ENCODE results near the gene KLF6. TPM values are rescaled to one million over a fixed set of nuclear protein-coding genes. Genes with fewer than 3 reads are reported as not detected.

Gene KLF6
- polyA plus RNA-seq, 1 experiment: 47.2 TPM

DNA sequence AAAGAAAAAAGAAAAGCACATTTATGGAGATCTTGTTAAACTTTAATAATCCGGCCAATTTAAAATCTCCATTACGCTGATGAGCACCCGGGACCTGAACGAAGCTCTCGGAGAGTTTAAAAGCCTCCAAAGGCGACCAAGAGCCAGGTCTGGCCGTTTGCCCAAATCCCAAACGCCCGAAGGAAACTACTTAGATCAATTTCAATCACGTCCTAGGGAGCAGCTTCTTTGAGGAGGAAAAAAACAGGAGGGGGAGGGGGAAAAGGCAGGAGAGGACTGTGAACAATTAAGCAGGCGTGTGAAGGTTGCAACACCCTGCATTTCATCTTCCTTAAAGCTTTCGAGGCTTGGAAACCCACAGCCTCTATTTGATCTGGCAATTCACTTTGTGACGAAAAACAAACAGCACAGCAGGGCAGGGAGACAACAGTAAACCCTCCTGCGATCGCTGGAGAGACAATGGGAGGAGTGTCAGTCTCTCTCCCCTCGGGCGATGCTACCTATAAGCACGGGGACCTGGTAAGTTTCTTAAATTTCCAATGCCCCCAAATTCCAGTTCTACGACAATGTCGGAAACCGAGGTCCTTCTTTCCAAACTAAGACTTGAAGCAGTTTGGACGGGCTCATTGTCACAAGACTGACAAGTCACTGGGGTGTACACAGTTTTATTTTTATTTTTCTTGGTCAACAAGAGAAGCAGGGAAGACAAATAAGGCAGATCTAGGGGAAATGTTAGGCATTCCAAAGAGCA, 1.2 kb downstream of the KLF6 start:
- H3K27ac ChIP-seq (ENCODE audit: low read depth, low read length): peak overlapping the region; percentile 99
- H3K4me3 ChIP-seq (ENCODE audit: low read depth, low read length): peak overlapping the region; percentile 88
- ChIA-PET CTCF (interaction anchor here (0.9 to 1.6 kb wide), 2 partner anchors 331 to 586 kb away, joined by 3 to 5 read pairs; no protein-coding TSS in a partner anchor), POLR2A (interaction anchor here (0.7 to 5.2 kb wide), 18 partner anchors 9 to 980 kb away, joined by 3 to 100 read pairs (median 8); no protein-coding TSS in a partner anchor)
- peaks cover 11% of the 10 kb centered on the region; the same call in 1 of the 2 replicates for H3K9me3 ChIP-seq (ENCODE audit: control insufficient read depth, insufficient read depth, low read length)
- TF ChIP-seq, protein P1, sequence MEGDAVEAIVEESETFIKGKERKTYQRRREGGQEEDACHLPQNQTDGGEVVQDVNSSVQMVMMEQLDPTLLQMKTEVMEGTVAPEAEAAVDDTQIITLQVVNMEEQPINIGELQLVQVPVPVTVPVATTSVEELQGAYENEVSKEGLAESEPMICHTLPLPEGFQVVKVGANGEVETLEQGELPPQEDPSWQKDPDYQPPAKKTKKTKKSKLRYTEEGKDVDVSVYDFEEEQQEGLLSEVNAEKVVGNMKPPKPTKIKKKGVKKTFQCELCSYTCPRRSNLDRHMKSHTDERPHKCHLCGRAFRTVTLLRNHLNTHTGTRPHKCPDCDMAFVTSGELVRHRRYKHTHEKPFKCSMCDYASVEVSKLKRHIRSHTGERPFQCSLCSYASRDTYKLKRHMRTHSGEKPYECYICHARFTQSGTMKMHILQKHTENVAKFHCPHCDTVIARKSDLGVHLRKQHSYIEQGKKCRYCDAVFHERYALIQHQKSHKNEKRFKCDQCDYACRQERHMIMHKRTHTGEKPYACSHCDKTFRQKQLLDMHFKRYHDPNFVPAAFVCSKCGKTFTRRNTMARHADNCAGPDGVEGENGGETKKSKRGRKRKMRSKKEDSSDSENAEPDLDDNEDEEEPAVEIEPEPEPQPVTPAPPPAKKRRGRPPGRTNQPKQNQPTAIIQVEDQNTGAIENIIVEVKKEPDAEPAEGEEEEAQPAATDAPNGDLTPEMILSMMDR (IDR thresholded peaks at IDR 0.05; ENCODE audit: low read depth, low read length): no peak
- no peak for DNase-seq (ENCODE audit: low read depth, low spot score)
- H3K27me3 ChIP-seq (ENCODE audit: control insufficient read depth, insufficient read depth, low read length): no peaks in the 10 kb centered on the region

DNA sequence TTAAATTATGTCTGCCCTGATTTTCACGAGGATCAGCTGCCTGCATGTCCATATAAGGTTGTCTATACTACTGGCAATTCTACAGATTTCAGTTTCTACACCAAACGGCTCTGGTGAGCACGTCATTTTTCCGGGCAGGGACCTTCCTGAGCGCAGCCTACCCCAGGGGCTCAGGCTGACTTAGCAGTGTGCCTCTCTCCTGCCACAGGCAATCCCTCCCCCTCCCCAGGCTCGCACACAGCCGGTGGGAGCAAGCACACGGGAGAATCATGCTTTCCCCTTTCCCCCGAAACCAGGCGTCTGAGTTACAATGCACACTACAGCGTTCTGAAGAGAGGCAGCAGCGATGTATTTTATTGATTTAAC, 1.7 kb downstream of the KLF6 start:
- DNase-seq (ENCODE audit: low read depth, low spot score): peak; percentile 78
- no peaks in the 10 kb centered on the region for H3K27me3 ChIP-seq (ENCODE audit: control insufficient read depth, insufficient read depth, low read length)
- peaks cover 11% of the 10 kb centered on the region; the same call in 1 of the 2 replicates for H3K9me3 ChIP-seq (ENCODE audit: control insufficient read depth, insufficient read depth, low read length)
- TF ChIP-seq, protein P1 (IDR thresholded peaks at IDR 0.05; ENCODE audit: low read depth, low read length): no peak
- POLR2A ChIA-PET: interaction anchor here (0.8 to 5.2 kb wide), 12 partner anchors 27 to 561 kb away, joined by 3 to 100 read pairs (median 4); no protein-coding TSS in a partner anchor
- H3K27ac ChIP-seq (ENCODE audit: low read depth, low read length): peak overlapping the region; percentile 99
- H3K4me3 ChIP-seq (ENCODE audit: low read depth, low read length): peak overlapping the region; percentile 88
- CTCF ChIA-PET: interaction anchor here (0.6 to 1.6 kb wide), 4 partner anchors 331 to 874 kb away, joined by 3 to 5 read pairs (median 3); no protein-coding TSS in a partner anchor

DNA sequence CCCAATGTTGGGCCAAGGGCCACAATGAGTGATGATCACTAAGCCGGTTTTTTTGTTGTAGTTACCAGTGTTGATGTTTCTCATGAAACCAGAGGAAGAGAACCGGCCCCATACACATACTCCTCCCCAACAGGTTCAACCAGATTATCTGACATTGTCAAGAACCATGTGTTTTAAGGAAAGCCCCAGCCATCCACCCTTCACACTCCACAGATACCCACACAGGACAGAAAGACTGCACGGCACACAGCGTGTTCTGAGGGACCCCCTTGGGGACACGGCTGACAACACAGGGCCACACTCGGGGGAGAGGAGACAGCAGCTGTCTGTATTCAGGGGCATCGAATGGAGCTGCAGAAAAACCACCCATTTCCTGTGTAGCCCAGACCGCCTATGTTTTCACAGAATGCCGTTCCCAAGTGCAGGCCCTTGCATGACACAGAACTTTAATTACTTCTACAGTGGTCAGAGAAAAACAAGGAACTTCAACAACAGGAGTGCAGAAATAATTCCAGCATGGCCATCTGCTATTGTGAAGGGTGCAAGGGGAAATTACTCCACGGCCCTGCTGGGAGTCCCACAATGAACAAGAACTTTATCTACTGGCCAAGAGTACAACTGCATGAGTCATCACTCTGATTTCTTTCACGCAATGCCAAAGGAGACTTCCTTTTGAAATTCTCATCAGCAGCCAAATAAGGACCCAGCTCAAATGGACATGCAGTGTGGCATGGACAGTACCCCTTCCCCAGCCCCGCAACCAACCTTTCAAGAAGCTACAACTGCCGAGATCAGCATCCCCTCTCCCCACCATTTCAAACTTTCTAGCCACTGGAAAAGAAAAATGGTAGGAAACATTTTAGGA, 2.3 kb downstream of the KLF6 start:
- POLR2A ChIA-PET: interaction anchor here (0.5 to 5.2 kb wide), 14 partner anchors 27 to 562 kb away, joined by 3 to 100 read pairs (median 4); no protein-coding TSS in a partner anchor
- CTCF ChIA-PET: interaction anchor here (0.5 to 0.9 kb wide), 5 partner anchors 28 to 874 kb away, joined by 3 to 5 read pairs (median 4); no protein-coding TSS in a partner anchor
- TF ChIP-seq, protein P1 (IDR thresholded peaks at IDR 0.05; ENCODE audit: low read depth, low read length): no peak
- H3K9me3 ChIP-seq (ENCODE audit: control insufficient read depth, insufficient read depth, low read length): peaks cover 11% of the 10 kb centered on the region; the same call in 1 of the 2 replicates
- H3K27ac ChIP-seq (ENCODE audit: low read depth, low read length): peak overlapping the region; percentile 99
- peak; percentile 88 for DNase-seq (ENCODE audit: low read depth, low spot score)
- H3K4me3 ChIP-seq (ENCODE audit: low read depth, low read length): peak overlapping the region; percentile 88
- H3K27me3 ChIP-seq (ENCODE audit: control insufficient read depth, insufficient read depth, low read length): no peaks in the 10 kb centered on the region

DNA sequence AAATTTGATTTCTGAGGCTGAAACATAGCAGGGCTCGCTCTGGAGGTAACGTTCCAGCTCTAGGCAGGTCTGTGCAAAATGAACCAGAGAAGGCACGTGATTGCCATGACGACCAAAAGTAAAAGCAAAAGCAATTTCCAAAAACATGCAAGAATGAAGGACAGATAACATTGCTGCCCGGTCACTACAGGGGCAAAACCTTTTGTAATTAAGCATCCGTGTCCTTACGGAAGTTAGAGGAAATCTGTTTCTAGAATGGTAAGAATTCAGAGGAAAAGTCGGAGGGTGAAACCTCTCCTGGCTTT, 2.9 kb downstream of the KLF6 start:
- Histone ChIP-seq H3K27me3 (ENCODE audit: control insufficient read depth, insufficient read depth, low read length) (no peaks in the 10 kb centered on the region), H3K4me3 (ENCODE audit: low read depth, low read length) (peak overlapping the region; percentile 88), H3K27ac (ENCODE audit: low read depth, low read length) (peak overlapping the region; percentile 99), H3K9me3 (ENCODE audit: control insufficient read depth, insufficient read depth, low read length) (peaks cover 11% of the 10 kb centered on the region; the same call in 1 of the 2 replicates)
- DNase-seq (ENCODE audit: low read depth, low spot score): no peak
- TF ChIP-seq, protein P1 (IDR thresholded peaks at IDR 0.05; ENCODE audit: low read depth, low read length): no peak
- CTCF ChIA-PET: interaction anchor here (0.5 to 0.9 kb wide), 2 partner anchors 272 to 589 kb away, joined by 4 read pairs; no protein-coding TSS in a partner anchor
- POLR2A ChIA-PET: interaction anchor here (0.7 to 5.2 kb wide), 3 partner anchors 68 to 465 kb away, joined by 4 to 100 read pairs (median 4); no protein-coding TSS in a partner anchor
